Measurements from ENCODE around the gene SPTY2D1. TPM values are rescaled to one million over a fixed set of nuclear protein-coding genes. Genes with fewer than 3 reads are reported as not detected.
"Not testable (repeated sequence)": the region's sequence is repeated elsewhere in the genome, so short reads cannot be mapped to it uniquely, and the experiment has no call there.

SPTY2D1 gene
- total RNA-seq, 2 donors from 2014 or later = 10.1 to 15.2 TPM

- Histone ChIP-seq H3K4me1 (no peaks in the 10 kb centered on the region), H3K27ac (no peak overlapping the region), H3K4me3 (no peak overlapping the region), H3K27me3 (no peaks in the 10 kb centered on the region), H3K36me3 (replicated peaks in 1 of 2; ENCODE audit: insufficient read depth in 1 of 2, low read depth in 2 of 2) (no peaks in the 10 kb centered on the region), H3K9me3 (no peaks in the 10 kb centered on the region)
- TF ChIP-seq CTCF (IDR thresholded peaks at IDR 0.05) = no peak
- no peak for TF ChIP-seq POLR2A (IDR thresholded peaks at IDR 0.05)
- 57 to 62% methylated on average over 5 of the region's 5 CpGs for whole genome bisulfite sequencing, 2 donors
- DNase-seq (no peak), ATAC-seq (no peak)
- intact Hi-C loops (cut with DNase I) = no loop called here
Observed at GRCh38 chr11:18657673-18658072, 23.5 kb upstream of the SPTY2D1 start.

GRCh38 chr11:18650859-18651557, 16.9 kb upstream of the SPTY2D1 start:
- peak; percentile 34 to 69 (median 53) for DNase-seq
- intact Hi-C loops (cut with DNase I) = no loop called here
- Histone ChIP-seq H3K27me3 (no peaks in the 10 kb centered on the region), H3K9me3 (no peaks in the 10 kb centered on the region), H3K27ac (no peak overlapping the region), H3K4me1 (no peaks in the 10 kb centered on the region), H3K4me3 (no peak overlapping the region), H3K36me3 (replicated peaks in 1 of 2; ENCODE audit: insufficient read depth in 1 of 2, low read depth in 2 of 2) (no peaks in the 10 kb centered on the region)
- peak; percentile 55 for ATAC-seq
- TF ChIP-seq CTCF (IDR thresholded peaks at IDR 0.05) (peak in 6 of 7 experiments; percentile 34 to 64 (median 56)), POLR2A (IDR thresholded peaks at IDR 0.05) (no peak)
- WGBS, 2 donors = 76 to 79% methylated on average over 19 of the region's 19 CpGs

DNA sequence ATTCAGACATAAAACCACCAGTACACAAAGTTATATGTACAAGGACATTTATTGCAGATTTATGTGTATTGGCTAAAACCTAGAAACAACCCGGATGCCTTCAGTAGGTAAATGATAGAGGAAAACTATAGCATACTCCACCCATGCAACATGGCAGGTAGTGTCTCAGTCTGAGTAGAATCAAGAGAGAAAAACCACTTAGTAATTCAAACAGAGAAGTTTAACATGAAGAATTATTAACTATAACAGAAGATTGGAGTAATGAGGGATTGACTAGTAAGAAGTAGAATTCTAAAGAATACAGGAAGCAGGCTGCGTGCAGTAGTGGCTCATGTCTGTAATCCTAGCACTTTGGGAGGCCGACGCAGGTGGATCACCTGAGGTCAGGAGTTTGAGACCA, 16.2 kb upstream of the SPTY2D1 start:
- Histone ChIP-seq H3K9me3 (no peaks in the 10 kb centered on the region), H3K36me3 (replicated peaks in 1 of 2; ENCODE audit: insufficient read depth in 1 of 2, low read depth in 2 of 2) (no peaks in the 10 kb centered on the region), H3K4me3 (no peak overlapping the region), H3K4me1 (no peaks in the 10 kb centered on the region), H3K27ac (no peak overlapping the region), H3K27me3 (no peaks in the 10 kb centered on the region)
- no peak for ATAC-seq
- TF ChIP-seq CTCF (IDR thresholded peaks at IDR 0.05) (no peak), POLR2A (IDR thresholded peaks at IDR 0.05) (no peak)
- intact Hi-C loops (cut with DNase I) = no loop called here
- 69 to 90% methylated on average over 4 of the region's 4 CpGs for WGBS, 2 donors
- DNase-seq = no peak

GRCh38 chr11:18643034-18643433, 8.9 kb upstream of the SPTY2D1 start:
- WGBS, 2 donors = 68 to 79% methylated on average over 4 of the region's 4 CpGs
- DNase-seq; intact Hi-C loops (cut with DNase I); H3K9me3 ChIP-seq; H3K27ac ChIP-seq; H3K27me3 ChIP-seq; H3K4me1 ChIP-seq; H3K4me3 ChIP-seq; H3K36me3 ChIP-seq (replicated peaks in 1 of 2; ENCODE audit: insufficient read depth in 1 of 2, low read depth in 2 of 2); ATAC-seq: not testable (repeated sequence)

DNA sequence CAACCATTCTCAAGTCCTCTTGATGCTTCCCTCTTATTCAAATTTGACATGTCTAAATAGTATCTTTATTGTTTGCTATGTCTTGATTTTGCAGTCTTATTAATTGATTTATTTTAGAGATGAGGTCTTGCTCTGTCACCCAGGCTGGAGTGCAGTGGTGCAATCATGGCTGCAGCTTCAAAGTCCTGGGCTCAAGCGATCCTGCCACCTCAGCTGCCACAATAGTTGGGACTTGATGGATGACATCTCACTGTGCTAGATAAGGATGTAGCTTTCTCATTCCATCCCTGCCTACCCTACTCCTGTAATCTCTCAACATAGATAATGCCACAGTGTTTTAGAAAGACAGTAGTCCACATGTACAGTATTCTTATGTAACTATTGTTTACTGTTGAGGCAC, 7.5 kb upstream of the SPTY2D1 start:
- Histone ChIP-seq H3K27me3 (no peaks in the 10 kb centered on the region), H3K4me3 (no peak overlapping the region), H3K27ac (no peak overlapping the region), H3K36me3 (replicated peaks in 1 of 2; ENCODE audit: insufficient read depth in 1 of 2, low read depth in 2 of 2) (no peaks in the 10 kb centered on the region), H3K4me1 (no peaks in the 10 kb centered on the region), H3K9me3 (no peaks in the 10 kb centered on the region)
- intact Hi-C loops (cut with DNase I) = no loop called here
- no peak for ATAC-seq
- DNase-seq = no peak
- TF ChIP-seq CTCF (IDR thresholded peaks at IDR 0.05) = no peak
- TF ChIP-seq POLR2A (IDR thresholded peaks at IDR 0.05) = no peak
- 27 to 35% methylated on average over 1 of the region's 1 CpG for WGBS, 2 donors

Measured in body of pancreas (tissue), 4 donors.